ENCODE data around the gene TMC1. TPM values are rescaled to one million over a fixed set of nuclear protein-coding genes. Genes with fewer than 3 reads are reported as not detected.

Gene TMC1
- total RNA-seq, 2 experiments from 2014 or later = not detected

DNA sequence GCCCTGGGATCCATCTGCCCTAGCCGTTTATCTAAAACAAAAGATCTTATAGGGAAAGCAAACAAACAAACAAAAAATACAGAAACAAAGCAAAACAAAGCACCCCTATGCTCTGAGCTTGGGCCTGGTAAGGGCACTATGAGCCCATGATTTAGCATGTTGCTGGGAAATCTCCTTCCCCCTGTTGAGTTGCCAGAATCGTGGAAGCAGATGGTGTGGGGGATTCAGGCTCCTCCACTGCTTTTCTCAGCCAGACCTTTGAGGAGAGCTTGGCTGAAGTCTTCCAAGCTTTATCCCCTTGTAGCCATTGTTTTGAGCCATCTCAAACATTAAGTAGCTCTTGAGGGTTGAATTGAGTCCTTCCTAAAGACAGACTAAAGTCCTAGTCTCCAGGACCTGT is 29.9 kb downstream of the TMC1 start:
- Mint-ChIP-seq H3K9me3 (no peaks in the 10 kb centered on the region), H3K27ac (no peak overlapping the region), H3K4me3 (no peak overlapping the region), H3K36me3 (no peaks in the 10 kb centered on the region), H3K27me3 (no peaks in the 10 kb centered on the region), H3K4me1 (ENCODE audit: low read depth) (peaks cover under 1% of the 10 kb centered on the region)
- intact Hi-C loops (cut with micrococcal nuclease) = no loop called here
- POLR2A ChIA-PET = no interaction called here
- CTCF ChIA-PET = interaction anchor here (1.5 kb wide), 1 partner anchor 270 kb away, joined by 5 read pairs; no protein-coding TSS in a partner anchor
- no peak for DNase-seq

DNA sequence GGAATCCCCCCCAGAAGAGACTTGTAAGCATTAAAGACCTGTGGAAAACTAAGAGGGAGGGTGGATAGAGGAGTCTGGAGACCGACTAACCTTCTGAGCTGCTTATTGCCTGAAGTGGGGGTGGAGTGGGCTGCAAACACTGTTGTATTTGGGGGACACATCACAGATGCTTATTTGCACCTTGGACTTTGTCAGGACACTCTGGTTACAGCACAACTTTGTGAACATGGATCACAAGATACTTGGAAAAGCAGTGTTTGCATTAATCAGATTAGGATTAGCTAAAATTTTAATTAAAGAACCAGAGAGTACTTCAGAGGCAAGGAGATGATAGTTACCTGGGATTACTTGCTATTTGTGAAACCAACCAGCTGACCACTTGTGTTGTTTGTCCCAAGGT is 30.9 kb downstream of the TMC1 start:
- H3K9me3 Mint-ChIP-seq = no peaks in the 10 kb centered on the region
- ChIA-PET POLR2A (no interaction called here), CTCF (interaction anchor here (1.5 kb wide), 1 partner anchor 271 kb away, joined by 5 read pairs; no protein-coding TSS in a partner anchor)
- H3K27me3 Mint-ChIP-seq = no peaks in the 10 kb centered on the region
- no peaks in the 10 kb centered on the region for H3K36me3 Mint-ChIP-seq
- no peak for DNase-seq
- H3K4me3 Mint-ChIP-seq = no peak overlapping the region
- peaks cover 4% of the 10 kb centered on the region for H3K4me1 Mint-ChIP-seq (ENCODE audit: low read depth)
- intact Hi-C loops (cut with micrococcal nuclease) = no loop called here
- H3K27ac Mint-ChIP-seq = no peak overlapping the region

DNA sequence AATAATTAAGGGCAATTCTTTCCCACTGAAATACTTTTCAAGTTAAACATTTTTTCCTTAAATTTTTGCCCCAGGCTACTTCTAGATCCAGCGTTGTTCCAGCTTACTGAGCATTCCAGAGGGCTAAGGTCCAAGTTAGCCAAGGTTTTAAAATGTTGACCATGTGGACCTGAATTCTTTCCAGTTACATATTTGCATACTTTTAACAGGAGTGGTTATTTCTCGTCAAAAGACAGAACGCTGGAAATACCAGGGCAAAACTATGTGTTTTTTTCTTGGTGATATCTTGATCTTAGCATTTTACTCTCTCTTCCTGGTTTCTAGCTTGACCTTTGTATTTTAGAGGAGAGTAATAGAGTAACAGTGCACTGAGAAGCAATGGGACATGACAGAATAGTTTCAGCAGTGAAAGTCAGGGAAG is 32.8 kb downstream of the TMC1 start:
- no peak overlapping the region for H3K4me3 Mint-ChIP-seq
- H3K36me3 Mint-ChIP-seq = no peaks in the 10 kb centered on the region
- peaks cover 16% of the 10 kb centered on the region for H3K4me1 Mint-ChIP-seq (ENCODE audit: low read depth)
- no peak for DNase-seq
- intact Hi-C loops (cut with micrococcal nuclease) = no loop called here
- H3K27ac Mint-ChIP-seq = no peak overlapping the region
- CTCF ChIA-PET = no interaction called here
- no peaks in the 10 kb centered on the region for H3K9me3 Mint-ChIP-seq
- POLR2A ChIA-PET = no interaction called here
- H3K27me3 Mint-ChIP-seq = no peaks in the 10 kb centered on the region

DNA sequence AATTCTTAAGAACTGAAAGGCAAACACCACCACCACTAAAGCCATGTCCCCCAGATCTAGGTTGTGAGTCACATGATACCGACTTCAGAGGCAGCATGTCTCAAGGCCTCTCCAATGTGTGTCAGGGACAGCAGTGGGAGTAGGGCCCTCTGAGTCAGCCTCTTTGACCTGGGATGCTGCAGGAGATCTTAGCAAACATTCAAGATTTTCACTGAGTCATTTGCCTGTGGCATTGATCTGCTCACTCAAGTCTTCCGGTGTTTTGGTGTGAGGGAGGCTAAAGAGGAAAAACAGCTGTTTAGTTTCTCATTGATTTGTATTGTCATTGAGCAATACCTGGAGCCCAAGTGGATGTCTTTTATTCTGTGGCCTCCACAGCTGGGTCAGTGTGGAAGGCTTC is 36.1 kb downstream of the TMC1 start:
- Mint-ChIP-seq H3K27ac (peak overlapping the region; percentile 60), H3K27me3 (no peaks in the 10 kb centered on the region), H3K36me3 (no peaks in the 10 kb centered on the region), H3K4me1 (ENCODE audit: low read depth) (peaks cover 16% of the 10 kb centered on the region), H3K4me3 (no peak overlapping the region), H3K9me3 (no peaks in the 10 kb centered on the region)
- ChIA-PET POLR2A (no interaction called here), CTCF (interaction anchor here (0.7 kb wide), 1 partner anchor 35 kb away, joined by 3 read pairs; no protein-coding TSS in a partner anchor)
- DNase-seq = peak; percentile 79
- intact Hi-C loops (cut with micrococcal nuclease) = loop anchor here (1.0 kb wide), 7 partner anchors 16 to 192 kb away; partner anchors contain the start of gene ZFAND5

DNA sequence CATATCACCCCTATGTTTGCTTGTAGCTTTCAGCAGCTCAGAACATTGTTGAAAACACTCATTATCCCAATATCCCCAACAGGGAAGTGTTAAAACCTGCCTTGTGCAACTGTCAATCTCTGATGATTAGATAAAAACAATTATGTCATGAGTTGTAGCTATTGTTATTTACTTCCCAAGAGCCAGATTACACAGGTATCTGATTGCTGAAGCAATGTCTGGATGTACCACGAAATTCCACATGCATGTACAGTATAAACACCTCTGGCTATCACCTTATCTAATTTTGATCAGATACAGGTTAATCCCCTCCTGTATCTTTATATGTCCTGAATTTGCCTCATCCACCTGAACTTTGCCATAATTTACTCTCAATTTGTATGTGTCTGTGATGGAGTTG is 38.7 kb downstream of the TMC1 start:
- ChIA-PET CTCF (no interaction called here), POLR2A (no interaction called here)
- no peak overlapping the region for H3K4me3 Mint-ChIP-seq

DNA sequence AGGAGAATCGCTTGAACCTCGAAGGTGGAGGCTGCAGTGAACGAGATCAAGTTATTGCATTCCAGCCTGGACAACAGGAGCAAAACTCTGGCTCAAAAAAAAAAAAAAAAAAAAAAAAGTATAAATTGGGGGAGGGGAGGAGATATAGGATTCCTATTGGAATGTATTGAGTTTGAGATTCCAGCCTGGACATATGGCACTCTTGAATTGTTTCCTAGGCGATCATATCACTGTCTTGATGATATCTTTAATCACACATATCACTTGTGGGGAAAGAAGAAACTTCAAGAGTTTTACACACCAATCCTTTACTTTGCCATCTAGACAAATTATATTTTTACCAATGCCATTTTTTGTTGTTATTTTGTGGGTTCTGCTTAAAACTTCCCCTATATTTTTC is 42.4 kb downstream of the TMC1 start:
- no peaks in the 10 kb centered on the region for H3K27me3 Mint-ChIP-seq
- intact Hi-C loops (cut with micrococcal nuclease) = no loop called here
- H3K27ac Mint-ChIP-seq = no peak overlapping the region
- H3K9me3 Mint-ChIP-seq = peaks cover 7% of the 10 kb centered on the region
- POLR2A ChIA-PET = no interaction called here
- H3K4me1 Mint-ChIP-seq (ENCODE audit: low read depth) = no peaks in the 10 kb centered on the region
- no peak for DNase-seq
- CTCF ChIA-PET = no interaction called here
- H3K4me3 Mint-ChIP-seq = no peak overlapping the region
- no peaks in the 10 kb centered on the region for H3K36me3 Mint-ChIP-seq

More for the DNA sequence above, 38.7 kb downstream of the TMC1 start:
- no peaks in the 10 kb centered on the region for H3K27me3 Mint-ChIP-seq
- no peak for DNase-seq
- intact Hi-C loops (cut with micrococcal nuclease) = no loop called here
- no peaks in the 10 kb centered on the region for H3K36me3 Mint-ChIP-seq
- peaks cover 16% of the 10 kb centered on the region for H3K4me1 Mint-ChIP-seq (ENCODE audit: low read depth)
- H3K27ac Mint-ChIP-seq = no peak overlapping the region
- no peaks in the 10 kb centered on the region for H3K9me3 Mint-ChIP-seq

DNA sequence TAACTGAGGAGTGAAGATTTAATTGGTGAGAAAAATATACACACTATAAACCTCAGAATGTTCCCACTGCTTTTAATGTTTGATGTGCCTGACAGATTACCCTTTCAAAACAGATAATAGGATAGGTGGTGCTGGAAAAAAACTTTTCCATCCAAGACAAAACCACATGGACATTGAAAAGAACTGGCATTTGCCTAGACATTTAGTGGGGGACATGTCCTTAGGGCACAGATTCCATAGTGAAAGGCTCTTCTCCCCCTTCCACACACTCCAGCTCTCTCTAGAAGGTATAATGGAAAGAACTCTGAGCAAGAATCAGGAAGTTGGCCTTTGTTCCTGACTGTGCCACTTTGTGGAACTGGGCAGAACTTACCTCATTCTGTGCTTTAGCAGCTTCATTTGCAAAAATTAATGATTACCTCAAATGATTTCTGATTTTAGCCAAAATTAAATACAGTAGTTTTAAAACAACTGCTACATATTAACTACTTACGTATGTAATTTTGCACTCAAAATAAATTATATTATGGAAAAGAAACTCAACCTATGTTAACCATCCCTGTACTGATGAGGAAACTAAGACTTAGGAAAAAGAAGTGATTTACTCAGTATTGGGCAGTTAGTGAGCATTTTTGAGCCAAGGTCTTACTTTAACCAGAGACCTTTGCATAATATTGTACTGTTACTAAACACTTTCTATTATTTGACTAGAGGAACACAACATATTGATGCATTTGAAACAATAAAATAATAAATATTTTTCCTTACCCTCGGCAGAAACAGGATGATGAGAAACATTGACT is 43.3 kb downstream of the TMC1 start:
- CTCF ChIA-PET = no interaction called here
- H3K4me1 Mint-ChIP-seq (ENCODE audit: low read depth) = no peaks in the 10 kb centered on the region
- no peak for DNase-seq
- H3K27ac Mint-ChIP-seq = no peak overlapping the region
- H3K4me3 Mint-ChIP-seq = no peak overlapping the region
- intact Hi-C loops (cut with micrococcal nuclease) = no loop called here
- peaks cover 7% of the 10 kb centered on the region for H3K9me3 Mint-ChIP-seq
- no peaks in the 10 kb centered on the region for H3K36me3 Mint-ChIP-seq
- peaks cover 5% of the 10 kb centered on the region for H3K27me3 Mint-ChIP-seq
- POLR2A ChIA-PET = no interaction called here

DNA sequence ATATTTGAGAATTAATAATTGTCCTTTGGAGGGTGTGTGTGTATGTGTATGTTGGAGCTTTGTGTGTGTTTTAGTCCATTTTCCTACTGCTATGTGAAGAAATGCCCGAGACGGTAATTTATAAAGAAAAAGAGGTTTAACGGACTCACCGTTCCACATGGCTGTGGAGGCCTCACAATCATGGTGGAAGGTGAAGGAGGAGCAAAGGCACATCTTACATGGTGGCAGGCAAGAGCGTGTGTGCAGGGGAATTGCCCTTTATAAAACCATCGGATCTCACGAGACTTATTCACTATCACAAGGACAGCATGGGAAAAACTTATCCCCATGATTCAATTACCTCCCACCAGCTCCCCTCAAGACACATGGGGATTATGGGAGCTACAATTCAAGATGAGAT is 44.1 kb downstream of the TMC1 start:
- no peaks in the 10 kb centered on the region for H3K4me1 Mint-ChIP-seq (ENCODE audit: low read depth)
- no peak overlapping the region for H3K27ac Mint-ChIP-seq
- no peaks in the 10 kb centered on the region for H3K36me3 Mint-ChIP-seq
- ChIA-PET POLR2A (no interaction called here), CTCF (no interaction called here)
- no peak for DNase-seq
- no peak overlapping the region for H3K4me3 Mint-ChIP-seq
- peaks cover 6% of the 10 kb centered on the region for H3K27me3 Mint-ChIP-seq
- H3K9me3 Mint-ChIP-seq = peaks cover 7% of the 10 kb centered on the region
- intact Hi-C loops (cut with micrococcal nuclease) = no loop called here

DNA sequence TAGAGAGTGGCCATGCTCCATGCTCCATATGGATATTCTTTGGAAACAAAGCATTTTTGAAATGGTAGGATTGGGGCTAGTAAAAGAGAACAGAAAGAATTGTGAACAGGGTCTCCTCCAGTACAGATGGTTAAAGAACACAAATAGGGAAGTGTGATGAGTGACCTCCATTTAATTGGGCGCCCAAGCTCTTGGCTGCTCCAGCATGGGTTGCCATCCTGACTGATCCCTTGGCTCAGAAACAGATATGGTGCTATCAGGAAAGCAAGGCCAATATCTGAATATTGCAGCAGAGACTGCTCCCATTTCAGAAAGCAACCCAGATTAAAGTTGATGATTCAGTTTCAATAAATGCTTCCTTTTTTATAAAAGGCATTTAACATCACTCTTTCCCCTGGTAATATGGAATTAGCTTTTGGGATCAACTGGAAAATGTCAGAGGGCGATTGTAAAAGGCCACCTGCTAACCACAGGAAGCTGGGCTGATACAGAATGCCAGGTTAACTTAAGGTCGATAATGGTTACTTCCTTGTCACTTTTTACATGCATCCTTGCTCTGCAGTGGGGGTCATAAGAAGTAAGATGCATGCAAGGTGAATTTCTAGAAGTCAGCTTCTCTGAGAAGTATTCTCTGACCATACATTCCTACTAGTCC is 52.9 kb downstream of the TMC1 start:
- Mint-ChIP-seq H3K36me3 (no peaks in the 10 kb centered on the region), H3K27me3 (peaks cover 7% of the 10 kb centered on the region), H3K4me3 (no peak overlapping the region), H3K9me3 (no peaks in the 10 kb centered on the region), H3K4me1 (ENCODE audit: low read depth) (peaks cover 11% of the 10 kb centered on the region), H3K27ac (no peak overlapping the region)
- CTCF ChIA-PET = interaction anchor here (1.1 kb wide), 1 partner anchor 14 kb away, joined by 3 read pairs; no protein-coding TSS in a partner anchor
- intact Hi-C loops (cut with micrococcal nuclease) = no loop called here
- POLR2A ChIA-PET = no interaction called here
- no peak for DNase-seq

DNA sequence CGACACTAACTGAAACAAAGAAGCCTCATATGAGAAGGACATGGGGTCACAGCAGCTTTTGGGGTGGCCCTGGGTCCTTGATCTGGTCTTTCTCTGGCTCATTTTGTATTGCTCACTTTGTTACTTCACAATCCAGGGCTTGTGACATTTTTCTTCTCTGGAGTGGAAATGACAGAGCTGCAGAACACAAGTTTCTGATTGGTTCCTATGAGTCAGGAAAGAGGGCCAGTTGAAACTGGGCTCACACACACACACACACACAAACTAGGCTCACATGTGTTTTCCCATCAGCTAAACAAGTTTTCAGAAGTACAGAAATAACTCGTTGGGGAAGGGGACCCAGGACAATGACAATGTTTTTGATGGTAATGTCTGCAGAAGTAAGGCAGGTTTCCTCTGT is 54.3 kb downstream of the TMC1 start:
- Mint-ChIP-seq H3K27ac (peak overlapping the region; percentile 19), H3K36me3 (no peaks in the 10 kb centered on the region), H3K27me3 (peaks cover 2% of the 10 kb centered on the region), H3K9me3 (no peaks in the 10 kb centered on the region), H3K4me3 (no peak overlapping the region), H3K4me1 (ENCODE audit: low read depth) (peaks cover 19% of the 10 kb centered on the region)
- CTCF ChIA-PET = interaction anchor here (1.7 kb wide), 1 partner anchor 16 kb away, joined by 5 read pairs; no protein-coding TSS in a partner anchor
- intact Hi-C loops (cut with micrococcal nuclease) = no loop called here
- no peak for DNase-seq
- POLR2A ChIA-PET = interaction anchor here (0.8 to 1.1 kb wide), 2 partner anchors 13 to 48 kb away, joined by 3 read pairs; no protein-coding TSS in a partner anchor

DNA sequence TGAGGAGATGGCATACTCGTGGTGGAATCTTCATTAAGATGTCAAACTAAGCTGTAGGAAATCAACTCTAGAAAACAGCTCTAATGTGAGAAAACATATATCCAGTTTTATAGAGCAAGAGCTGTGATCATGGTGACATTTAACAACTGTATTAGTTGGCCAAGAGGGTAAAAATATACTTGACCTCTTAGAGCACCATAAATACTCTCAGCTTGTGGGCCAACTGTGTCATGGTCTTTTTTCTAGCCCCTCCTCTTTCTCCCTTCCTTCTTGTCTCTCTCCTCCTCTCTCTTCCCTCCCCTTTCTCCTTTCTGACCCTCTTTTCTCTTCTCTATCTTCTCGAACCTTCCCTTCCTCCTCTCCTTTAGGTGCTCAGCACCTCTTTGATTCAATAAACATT is 54.7 kb downstream of the TMC1 start:
- peaks cover 22% of the 10 kb centered on the region for H3K4me1 Mint-ChIP-seq (ENCODE audit: low read depth)
- CTCF ChIA-PET = interaction anchor here (0.6 to 1.7 kb wide), 2 partner anchors 16 to 141 kb away, joined by 3 to 5 read pairs; no protein-coding TSS in a partner anchor
- no peak for DNase-seq
- H3K9me3 Mint-ChIP-seq = no peaks in the 10 kb centered on the region
- peak overlapping the region; percentile 19 for H3K27ac Mint-ChIP-seq
- H3K4me3 Mint-ChIP-seq = no peak overlapping the region
- POLR2A ChIA-PET = interaction anchor here (1.1 kb wide), 1 partner anchor 48 kb away, joined by 3 read pairs; no protein-coding TSS in a partner anchor
- intact Hi-C loops (cut with micrococcal nuclease) = no loop called here
- peaks cover 2% of the 10 kb centered on the region for H3K27me3 Mint-ChIP-seq
- no peaks in the 10 kb centered on the region for H3K36me3 Mint-ChIP-seq

DNA sequence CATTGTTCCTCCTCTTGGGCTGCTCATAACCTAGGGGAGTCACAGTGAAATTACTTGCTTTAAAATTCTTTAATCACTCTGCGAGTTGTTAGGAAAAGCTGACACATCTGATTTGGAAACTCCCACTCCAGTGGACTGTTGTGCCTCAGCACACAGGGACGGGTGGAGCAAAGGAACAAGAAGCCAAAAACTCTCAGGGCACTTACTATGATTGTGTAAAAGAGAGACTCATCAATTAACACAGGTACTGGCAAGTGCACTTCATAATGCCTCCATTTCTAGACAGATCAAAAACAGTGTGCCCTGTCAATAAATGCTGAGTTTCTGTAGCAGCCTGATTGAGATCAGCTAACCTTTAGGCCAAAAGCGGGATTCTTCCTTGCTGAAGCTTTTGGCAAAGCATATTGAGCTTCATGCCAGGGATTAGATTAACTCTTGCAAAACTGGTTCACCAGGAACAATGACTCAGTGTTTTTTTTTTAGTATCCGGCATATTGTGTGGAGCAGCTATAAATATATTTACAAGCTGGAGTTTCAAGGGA is 55.9 kb downstream of the TMC1 start:
- H3K4me3 Mint-ChIP-seq = no peak overlapping the region
- H3K27me3 Mint-ChIP-seq = peaks cover 2% of the 10 kb centered on the region
- CTCF ChIA-PET = interaction anchor here (1.7 kb wide), 1 partner anchor 15 kb away, joined by 5 read pairs; no protein-coding TSS in a partner anchor
- POLR2A ChIA-PET = no interaction called here
- H3K27ac Mint-ChIP-seq = no peak overlapping the region
- no peak for DNase-seq
- H3K36me3 Mint-ChIP-seq = no peaks in the 10 kb centered on the region
- peaks cover 34% of the 10 kb centered on the region for H3K4me1 Mint-ChIP-seq (ENCODE audit: low read depth)
- intact Hi-C loops (cut with micrococcal nuclease) = no loop called here
- no peaks in the 10 kb centered on the region for H3K9me3 Mint-ChIP-seq

Measured in activated CD4-positive, alpha-beta memory T cell treated with anti-CD3 and anti-CD28 coated beads for 36 hours (primary cell).